ENCODE results near the gene FRAS1. TPM values are rescaled to one million over a fixed set of nuclear protein-coding genes. Genes with fewer than 3 reads are reported as not detected.

The FRAS1 gene
- total and polyA plus RNA-seq, 4 donors: 0.08 to 1.4 (median 0.87) TPM; not detected in 1

DNA sequence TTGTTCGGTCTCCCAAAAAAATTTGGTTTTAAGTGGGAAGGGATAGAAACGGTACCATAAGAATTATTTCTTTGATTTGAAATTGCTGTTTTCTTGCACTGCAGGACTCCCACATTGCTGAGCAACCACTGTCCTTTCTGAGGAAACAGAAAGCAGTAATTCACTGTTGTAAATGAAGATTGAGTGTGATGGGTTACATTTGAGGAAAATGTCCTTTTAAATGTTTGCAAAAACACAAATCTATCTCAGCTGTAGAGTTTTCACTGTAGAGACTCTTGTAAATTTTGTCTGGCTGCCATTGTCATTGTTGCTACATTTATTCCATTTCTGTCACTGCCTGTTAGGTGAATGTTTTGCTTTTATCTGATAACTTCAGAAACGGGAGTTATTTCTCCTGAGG, 105.2 kb downstream of the FRAS1 start:
- DNase-seq (no peak), ATAC-seq (ENCODE audit: low FRiP score) (no peak)
- Histone ChIP-seq H3K36me3 (ENCODE audit: control insufficient read depth in 1 of 2, insufficient read depth in 2 of 2, low read length in 1 of 2) (no peaks in the 10 kb centered on the region), H3K4me1 (ENCODE audit: control insufficient read depth in 1 of 2, insufficient read depth in 2 of 2, low read length in 2 of 2) (no peaks in the 10 kb centered on the region), H3K9me3 (ENCODE audit: control insufficient read depth, low read length) (no peaks in the 10 kb centered on the region), H3K4me3 (ENCODE audit: low read length in 2 of 2) (no peak overlapping the region), H3K27ac (ENCODE audit: low read depth in 1 of 2, low read length in 2 of 2) (no peak overlapping the region), H3K27me3 (ENCODE audit: control insufficient read depth in 1 of 2, insufficient read depth in 2 of 2, low read length in 1 of 2) (no peaks in the 10 kb centered on the region)
- WGBS, 2 donors: 80 to 83% methylated on average over 3 of the region's 3 CpGs
- intact Hi-C loops (cut with DNase I): no loop called here

DNA sequence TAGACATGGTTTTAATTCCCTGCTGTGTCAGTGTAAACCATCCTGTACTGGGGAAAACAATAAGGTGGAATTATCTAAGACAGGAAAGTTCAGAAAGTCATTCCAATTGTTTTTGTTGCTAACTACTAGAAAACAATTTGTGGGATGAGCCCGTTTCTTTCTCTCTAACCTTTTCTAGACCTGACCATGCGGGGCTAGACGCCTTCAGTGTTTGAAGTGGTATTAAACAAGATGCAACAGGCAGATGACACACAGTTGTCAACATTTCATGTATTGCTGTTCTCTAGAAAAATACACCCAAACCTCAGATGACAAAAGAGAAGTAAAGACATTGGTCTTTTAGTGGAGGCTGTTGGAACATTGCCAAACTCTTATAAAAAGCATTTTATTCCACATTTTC, 105.7 kb downstream of the FRAS1 start:
- no peak for ATAC-seq (ENCODE audit: low FRiP score)
- Histone ChIP-seq H3K9me3 (ENCODE audit: control insufficient read depth, low read length) (no peaks in the 10 kb centered on the region), H3K4me1 (ENCODE audit: control insufficient read depth in 1 of 2, insufficient read depth in 2 of 2, low read length in 2 of 2) (no peaks in the 10 kb centered on the region), H3K27me3 (ENCODE audit: control insufficient read depth in 1 of 2, insufficient read depth in 2 of 2, low read length in 1 of 2) (no peaks in the 10 kb centered on the region), H3K36me3 (ENCODE audit: control insufficient read depth in 1 of 2, insufficient read depth in 2 of 2, low read length in 1 of 2) (no peaks in the 10 kb centered on the region), H3K27ac (ENCODE audit: low read depth in 1 of 2, low read length in 2 of 2) (no peak overlapping the region), H3K4me3 (ENCODE audit: low read length in 2 of 2) (no peak overlapping the region)
- WGBS, 2 donors: 97 to 99% methylated on average over 3 of the region's 3 CpGs
- DNase-seq: no peak
- intact Hi-C loops (cut with DNase I): no loop called here

DNA sequence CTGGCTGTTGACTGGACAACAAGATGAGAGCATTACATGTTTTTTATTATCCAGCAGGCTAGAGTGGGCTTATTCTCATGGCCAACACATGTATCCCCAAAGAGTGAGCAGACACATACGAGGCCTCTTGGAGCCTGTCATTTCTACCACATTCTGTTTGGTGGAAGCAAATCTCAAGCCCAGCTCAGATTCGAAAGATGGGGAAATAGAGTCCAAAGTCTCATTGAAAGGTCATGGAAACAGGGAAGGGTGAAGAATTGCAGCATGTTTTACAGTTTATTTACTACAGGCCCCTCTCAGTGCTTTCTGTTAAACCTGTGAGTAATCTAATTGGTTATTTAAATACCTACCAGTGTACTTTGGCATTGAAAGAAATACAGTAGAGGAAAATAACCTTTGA, 108.6 kb downstream of the FRAS1 start:
- Histone ChIP-seq H3K27me3 (ENCODE audit: control insufficient read depth in 1 of 2, insufficient read depth in 2 of 2, low read length in 1 of 2) (no peaks in the 10 kb centered on the region), H3K9me3 (ENCODE audit: control insufficient read depth, low read length) (no peaks in the 10 kb centered on the region), H3K4me3 (ENCODE audit: low read length in 2 of 2) (no peak overlapping the region), H3K4me1 (ENCODE audit: control insufficient read depth in 1 of 2, insufficient read depth in 2 of 2, low read length in 2 of 2) (no peaks in the 10 kb centered on the region), H3K27ac (ENCODE audit: low read depth in 1 of 2, low read length in 2 of 2) (no peak overlapping the region), H3K36me3 (ENCODE audit: control insufficient read depth in 1 of 2, insufficient read depth in 2 of 2, low read length in 1 of 2) (no peaks in the 10 kb centered on the region)
- DNase-seq (no peak), ATAC-seq (ENCODE audit: low FRiP score) (no peak)
- intact Hi-C loops (cut with DNase I): no loop called here
- 94 to 95% methylated on average over 2 of the region's 2 CpGs for WGBS, 2 donors

DNA sequence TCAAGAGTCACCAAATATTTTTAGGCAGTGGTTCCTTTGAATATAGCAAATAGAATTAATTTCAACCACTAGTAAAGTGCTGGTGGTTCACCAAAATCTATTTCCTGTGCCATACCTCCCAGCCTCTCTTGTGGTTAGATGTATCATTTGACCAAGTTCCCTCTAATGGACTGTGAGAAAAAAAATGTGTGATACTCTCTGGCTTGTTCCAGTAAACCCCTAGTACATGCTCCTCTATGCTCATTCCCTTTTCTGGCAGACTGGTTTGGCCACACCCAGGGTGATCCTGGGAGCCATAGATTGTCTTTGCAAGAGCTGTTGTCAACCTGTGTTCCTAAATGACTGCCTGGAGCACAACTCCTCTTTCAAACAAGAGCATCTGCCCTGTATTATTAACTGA, 109.5 kb downstream of the FRAS1 start:
- ATAC-seq (ENCODE audit: low FRiP score) (no peak), DNase-seq (no peak)
- no peaks in the 10 kb centered on the region for H3K36me3 ChIP-seq (ENCODE audit: control insufficient read depth in 1 of 2, insufficient read depth in 2 of 2, low read length in 1 of 2)
- no peaks in the 10 kb centered on the region for H3K27me3 ChIP-seq (ENCODE audit: control insufficient read depth in 1 of 2, insufficient read depth in 2 of 2, low read length in 1 of 2)
- H3K27ac ChIP-seq (ENCODE audit: low read depth in 1 of 2, low read length in 2 of 2): no peak overlapping the region
- H3K4me1 ChIP-seq (ENCODE audit: control insufficient read depth in 1 of 2, insufficient read depth in 2 of 2, low read length in 2 of 2): no peaks in the 10 kb centered on the region
- intact Hi-C loops (cut with DNase I): no loop called here
- H3K9me3 ChIP-seq (ENCODE audit: control insufficient read depth, low read length): no peaks in the 10 kb centered on the region
- H3K4me3 ChIP-seq (ENCODE audit: low read length in 2 of 2): no peak overlapping the region

DNA sequence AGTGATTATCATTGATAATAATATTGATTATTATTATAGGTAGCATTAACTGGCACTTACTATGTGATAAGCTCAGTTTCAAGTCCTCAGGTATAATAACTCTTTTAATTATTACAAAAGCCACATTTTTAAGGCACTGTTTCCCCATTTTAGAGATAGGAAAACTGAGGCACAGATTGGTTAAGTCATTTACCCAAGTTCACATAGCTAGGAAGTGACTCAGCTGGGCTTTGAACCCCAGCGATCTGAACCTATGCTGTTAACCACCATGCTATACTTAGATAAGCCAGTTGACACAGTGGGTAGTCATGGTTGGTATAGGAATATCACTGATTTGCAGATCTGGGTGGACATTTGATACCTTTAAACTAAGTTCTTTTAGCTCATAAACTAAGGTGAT, 110.4 kb downstream of the FRAS1 start:
- H3K27me3 ChIP-seq (ENCODE audit: control insufficient read depth in 1 of 2, insufficient read depth in 2 of 2, low read length in 1 of 2): no peaks in the 10 kb centered on the region
- no peaks in the 10 kb centered on the region for H3K4me1 ChIP-seq (ENCODE audit: control insufficient read depth in 1 of 2, insufficient read depth in 2 of 2, low read length in 2 of 2)
- H3K36me3 ChIP-seq (ENCODE audit: control insufficient read depth in 1 of 2, insufficient read depth in 2 of 2, low read length in 1 of 2): no peaks in the 10 kb centered on the region
- no peak for ATAC-seq (ENCODE audit: low FRiP score)
- DNase-seq: no peak
- 91 to 92% methylated on average over 1 of the region's 1 CpG for WGBS, 2 donors
- intact Hi-C loops (cut with DNase I): no loop called here
- H3K4me3 ChIP-seq (ENCODE audit: low read length in 2 of 2): no peak overlapping the region
- H3K27ac ChIP-seq (ENCODE audit: low read depth in 1 of 2, low read length in 2 of 2): no peak overlapping the region
- no peaks in the 10 kb centered on the region for H3K9me3 ChIP-seq (ENCODE audit: control insufficient read depth, low read length)

DNA sequence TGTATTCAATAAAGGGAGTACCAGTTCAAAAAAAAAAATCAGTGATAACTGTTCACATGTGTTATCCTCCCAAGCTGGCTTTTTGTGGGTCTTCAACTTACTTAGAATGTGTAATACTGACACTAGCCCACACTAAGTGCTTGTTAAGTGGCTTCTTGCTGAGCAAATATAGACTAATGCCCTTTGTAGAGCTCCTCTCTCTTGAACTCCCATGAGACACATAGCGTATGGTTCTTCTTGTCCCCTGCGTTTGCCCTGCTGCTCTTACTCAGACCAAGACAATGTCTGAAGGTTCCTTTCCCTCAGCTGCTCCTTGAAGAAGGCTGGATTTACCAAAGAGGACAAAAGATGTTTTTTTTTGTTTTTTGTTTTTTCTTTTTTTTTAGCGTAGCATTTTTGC, 110.9 kb downstream of the FRAS1 start:
- intact Hi-C loops (cut with DNase I): no loop called here
- H3K27ac ChIP-seq (ENCODE audit: low read depth in 1 of 2, low read length in 2 of 2): no peak overlapping the region
- no peaks in the 10 kb centered on the region for H3K9me3 ChIP-seq (ENCODE audit: control insufficient read depth, low read length)
- 89 to 92% methylated on average over 3 of the region's 3 CpGs for WGBS, 2 donors
- H3K27me3 ChIP-seq (ENCODE audit: control insufficient read depth in 1 of 2, insufficient read depth in 2 of 2, low read length in 1 of 2): no peaks in the 10 kb centered on the region
- ATAC-seq (ENCODE audit: low FRiP score) (no peak), DNase-seq (no peak)
- no peak overlapping the region for H3K4me3 ChIP-seq (ENCODE audit: low read length in 2 of 2)
- H3K4me1 ChIP-seq (ENCODE audit: control insufficient read depth in 1 of 2, insufficient read depth in 2 of 2, low read length in 2 of 2): no peaks in the 10 kb centered on the region
- no peaks in the 10 kb centered on the region for H3K36me3 ChIP-seq (ENCODE audit: control insufficient read depth in 1 of 2, insufficient read depth in 2 of 2, low read length in 1 of 2)

DNA sequence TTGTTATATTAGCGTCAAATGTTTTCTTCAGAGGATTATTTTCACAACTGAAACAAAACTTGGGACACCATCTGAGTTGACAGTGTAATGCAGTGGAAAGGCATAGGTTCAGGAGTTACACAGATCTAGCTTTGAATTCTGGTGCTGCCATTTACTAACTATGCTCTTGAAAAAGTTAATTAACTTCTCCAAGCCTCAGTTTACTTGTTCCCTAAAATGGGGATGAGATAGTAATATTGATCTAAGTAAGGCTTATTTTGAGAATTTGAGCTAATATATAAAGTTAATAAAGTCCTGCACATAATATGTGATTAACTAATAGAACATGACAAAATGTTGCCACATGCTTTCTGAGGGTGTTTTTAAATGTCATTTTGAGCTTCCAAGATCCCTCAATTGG, 112.6 kb downstream of the FRAS1 start:
- Histone ChIP-seq H3K9me3 (ENCODE audit: control insufficient read depth, low read length) (no peaks in the 10 kb centered on the region), H3K27ac (ENCODE audit: low read depth in 1 of 2, low read length in 2 of 2) (no peak overlapping the region), H3K27me3 (ENCODE audit: control insufficient read depth in 1 of 2, insufficient read depth in 2 of 2, low read length in 1 of 2) (no peaks in the 10 kb centered on the region), H3K4me3 (ENCODE audit: low read length in 2 of 2) (no peak overlapping the region), H3K4me1 (ENCODE audit: control insufficient read depth in 1 of 2, insufficient read depth in 2 of 2, low read length in 2 of 2) (no peaks in the 10 kb centered on the region), H3K36me3 (ENCODE audit: control insufficient read depth in 1 of 2, insufficient read depth in 2 of 2, low read length in 1 of 2) (no peaks in the 10 kb centered on the region)
- 95 to 97% methylated on average over 1 of the region's 1 CpG for WGBS, 2 donors
- intact Hi-C loops (cut with DNase I): no loop called here
- DNase-seq (no peak), ATAC-seq (ENCODE audit: low FRiP score) (no peak)

DNA sequence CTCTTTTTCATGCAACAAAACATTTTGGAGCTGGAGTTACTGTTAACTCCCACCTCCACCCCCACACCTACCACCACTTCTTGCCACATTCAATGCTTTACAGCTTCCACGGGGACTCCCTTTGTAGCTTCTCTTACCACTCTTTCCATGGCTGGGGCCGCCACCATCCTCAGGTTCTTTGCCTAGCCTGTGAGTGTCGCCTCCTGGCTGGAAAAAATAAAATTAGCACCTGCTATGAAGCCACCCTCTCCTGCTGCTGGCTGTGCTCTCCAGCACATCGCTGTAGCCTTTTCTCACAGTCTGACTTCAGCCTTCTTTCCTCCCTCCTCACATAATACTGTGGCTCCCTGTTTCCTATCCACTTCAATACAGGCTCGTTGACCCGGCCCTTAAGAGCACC, 114.4 kb downstream of the FRAS1 start:
- Histone ChIP-seq H3K27ac (ENCODE audit: low read depth in 1 of 2, low read length in 2 of 2) (no peak overlapping the region), H3K4me1 (ENCODE audit: control insufficient read depth in 1 of 2, insufficient read depth in 2 of 2, low read length in 2 of 2) (no peaks in the 10 kb centered on the region), H3K9me3 (ENCODE audit: control insufficient read depth, low read length) (peaks cover 2% of the 10 kb centered on the region), H3K27me3 (ENCODE audit: control insufficient read depth in 1 of 2, insufficient read depth in 2 of 2, low read length in 1 of 2) (peaks cover 0 to 2% of the 10 kb centered on the region in 2 donors), H3K36me3 (ENCODE audit: control insufficient read depth in 1 of 2, insufficient read depth in 2 of 2, low read length in 1 of 2) (no peaks in the 10 kb centered on the region), H3K4me3 (ENCODE audit: low read length in 2 of 2) (no peak overlapping the region)
- DNase-seq: no peak
- no peak for ATAC-seq (ENCODE audit: low FRiP score)
- 93 to 94% methylated on average over 6 of the region's 6 CpGs for WGBS, 2 donors
- intact Hi-C loops (cut with DNase I): no loop called here

DNA sequence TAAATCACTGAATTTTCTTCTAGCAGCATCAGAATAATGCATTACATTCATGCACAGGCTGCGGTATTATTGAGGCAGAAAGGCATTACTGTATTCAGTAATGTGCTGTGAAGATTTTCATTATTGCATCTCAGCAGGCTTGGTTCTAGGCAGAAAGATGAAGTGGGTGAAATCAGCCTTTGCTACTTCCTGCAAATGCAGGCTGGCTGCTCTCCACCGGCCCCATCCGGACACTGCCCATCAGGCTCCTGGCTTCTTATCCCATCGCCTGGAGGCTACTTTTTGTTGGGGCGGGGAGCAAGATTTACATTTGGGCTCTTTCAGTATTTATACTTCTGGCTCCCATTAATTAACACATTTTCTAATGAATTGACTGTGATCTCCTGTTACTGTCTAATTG, 117.8 kb downstream of the FRAS1 start:
- no peaks in the 10 kb centered on the region for H3K4me1 ChIP-seq (ENCODE audit: control insufficient read depth in 1 of 2, insufficient read depth in 2 of 2, low read length in 2 of 2)
- peaks cover 2% of the 10 kb centered on the region for H3K9me3 ChIP-seq (ENCODE audit: control insufficient read depth, low read length)
- H3K36me3 ChIP-seq (ENCODE audit: control insufficient read depth in 1 of 2, insufficient read depth in 2 of 2, low read length in 1 of 2): no peaks in the 10 kb centered on the region
- H3K4me3 ChIP-seq (ENCODE audit: low read length in 2 of 2): no peak overlapping the region
- WGBS, 2 donors: 84% methylated on average over 5 of the region's 5 CpGs
- intact Hi-C loops (cut with DNase I): no loop called here
- H3K27me3 ChIP-seq (ENCODE audit: control insufficient read depth in 1 of 2, insufficient read depth in 2 of 2, low read length in 1 of 2): peaks cover 0 to 2% of the 10 kb centered on the region in 2 donors
- DNase-seq (no peak), ATAC-seq (ENCODE audit: low FRiP score) (no peak)
- H3K27ac ChIP-seq (ENCODE audit: low read depth in 1 of 2, low read length in 2 of 2): no peak overlapping the region

Measured in aorta (tissue), 5 donors.